MM.1S (cell line): Measurements from ENCODE around the gene VMP1.

ENCODE experiments used
- CTCF ChIP-seq: fragments of 300-600 bp; sonication (generic); IDR thresholded peaks from 2 replicates; pipeline ENCODE4 v1.5.1; 2016; ENCODE audit warnings: antibody characterized with exemption, low read length, mixed read lengths
- EZH2 ChIP-seq: fragments of 300-600 bp; sonication (generic); optimal IDR thresholded peaks from 2 replicates; pipeline ENCODE3; 2017; ENCODE audit warnings: low read depth, mild to moderate bottlenecking, antibody characterized with exemption, low read length, mixed read lengths

- TF ChIP-seq EZH2, result no peak
- TF ChIP-seq CTCF, result no peak
Measured at GRCh38 chr17:59762824-59763374, 55.4 kb downstream of the VMP1 start.
